ENCODE measurements around the gene OBP2B.
"Not testable (repeated sequence)": the region's sequence is repeated elsewhere in the genome, so short reads cannot be mapped to it uniquely, and the experiment has no call there.

OBP2B gene

DNA sequence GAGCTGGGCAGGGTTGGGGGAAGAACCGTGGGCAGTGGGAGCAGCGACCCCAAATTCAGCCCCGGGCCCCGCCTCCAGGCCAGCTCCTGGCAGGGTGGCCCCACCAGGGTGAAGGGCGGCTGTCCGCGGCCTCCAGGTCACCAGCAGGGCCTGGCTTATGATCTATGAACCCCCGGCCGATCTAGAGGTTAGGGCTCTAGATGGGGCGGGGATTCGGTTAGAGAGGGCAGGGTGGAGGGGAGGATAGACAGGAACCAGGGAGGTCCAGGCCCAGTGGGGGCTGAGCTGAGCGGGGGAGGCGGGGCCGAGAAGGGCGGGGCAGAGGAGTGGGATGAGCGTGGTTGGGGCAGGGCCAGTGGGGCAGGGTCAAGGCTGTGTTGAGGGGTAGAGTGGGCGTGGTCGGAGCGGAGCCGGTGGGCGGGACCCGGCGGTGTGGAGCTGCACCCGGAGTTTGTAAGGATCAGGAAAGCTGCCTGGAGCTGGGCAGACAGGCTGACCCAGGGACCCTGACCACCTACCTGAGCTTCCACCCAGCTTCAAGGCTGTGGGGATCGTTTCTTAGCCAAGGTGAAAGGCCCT lies 29.3 kb upstream of the OBP2B start:
- peak; percentile 4 for DNase-seq (ENCODE audit: low spot score)

DNA sequence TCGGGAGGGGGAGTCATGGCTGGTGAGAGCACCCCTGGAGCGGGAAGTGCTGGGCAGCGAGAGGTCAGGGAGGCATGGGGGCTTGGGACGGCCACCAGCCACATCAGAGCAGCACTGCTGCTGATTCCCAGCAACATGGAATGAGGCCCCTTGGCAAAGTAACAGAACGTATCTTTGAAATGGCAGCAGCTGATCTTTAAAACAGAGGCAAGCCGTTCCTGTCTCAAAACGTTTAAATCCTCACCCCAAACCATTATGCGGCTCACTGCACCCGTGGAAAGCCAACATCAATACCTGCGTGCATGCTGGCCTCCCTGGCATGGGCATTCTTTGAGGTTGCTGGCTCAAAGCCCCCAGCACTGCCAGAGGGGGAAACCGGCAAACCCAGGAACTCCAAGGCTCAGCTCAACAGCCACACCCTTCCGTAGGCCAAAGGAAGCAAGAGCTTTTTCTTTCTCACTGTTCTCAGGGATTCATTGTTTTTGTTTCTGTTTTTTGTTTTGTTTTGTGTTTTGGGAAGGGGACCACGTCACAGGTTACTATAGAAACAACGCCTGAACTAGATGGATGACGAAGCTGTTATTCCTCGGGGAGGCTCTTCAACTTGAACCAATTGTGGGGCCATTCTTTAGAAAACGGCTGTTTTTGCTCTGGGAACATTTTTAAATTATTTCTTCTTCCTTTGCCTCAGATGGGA lies 28.1 kb upstream of the OBP2B start:
- DNase-seq (ENCODE audit: low spot score) = no peak

DNA sequence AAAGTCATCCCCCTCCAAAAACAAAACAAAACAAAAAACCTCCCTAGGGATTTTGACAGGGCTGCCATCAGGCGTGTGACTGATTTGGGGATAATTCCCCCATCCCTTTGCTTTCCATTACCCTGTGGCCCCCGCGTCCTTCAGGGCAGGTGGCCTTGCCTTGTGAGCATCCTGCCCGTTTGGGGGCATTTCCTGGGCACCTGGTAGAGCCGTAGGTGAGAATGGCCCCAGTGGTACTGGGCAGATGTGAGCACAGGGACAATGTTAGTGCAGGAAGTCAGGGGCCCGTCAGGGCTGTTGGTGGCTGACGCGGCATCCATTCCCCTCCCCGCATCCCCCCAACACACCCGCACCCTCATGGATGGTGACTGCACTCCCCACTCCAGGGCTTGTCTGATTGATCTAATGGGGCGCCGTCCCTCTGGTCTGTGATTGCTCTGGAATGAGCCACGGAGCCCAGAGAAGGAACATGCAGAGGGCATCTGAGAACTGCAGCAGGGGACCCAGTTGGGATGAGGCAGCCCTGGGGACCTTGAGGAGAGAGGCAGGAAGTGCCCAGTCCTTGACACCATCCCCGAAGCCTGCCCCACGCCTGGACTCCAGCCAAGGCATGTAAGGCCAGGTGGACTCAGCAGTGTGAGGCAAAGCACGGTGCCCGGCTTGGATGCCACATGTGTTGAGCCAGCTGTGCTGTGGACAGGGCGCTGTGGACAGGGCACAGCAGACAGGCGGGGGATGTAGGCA lies 27.4 kb upstream of the OBP2B start:
- DNase-seq (ENCODE audit: low spot score) = not testable (repeated sequence)

DNA sequence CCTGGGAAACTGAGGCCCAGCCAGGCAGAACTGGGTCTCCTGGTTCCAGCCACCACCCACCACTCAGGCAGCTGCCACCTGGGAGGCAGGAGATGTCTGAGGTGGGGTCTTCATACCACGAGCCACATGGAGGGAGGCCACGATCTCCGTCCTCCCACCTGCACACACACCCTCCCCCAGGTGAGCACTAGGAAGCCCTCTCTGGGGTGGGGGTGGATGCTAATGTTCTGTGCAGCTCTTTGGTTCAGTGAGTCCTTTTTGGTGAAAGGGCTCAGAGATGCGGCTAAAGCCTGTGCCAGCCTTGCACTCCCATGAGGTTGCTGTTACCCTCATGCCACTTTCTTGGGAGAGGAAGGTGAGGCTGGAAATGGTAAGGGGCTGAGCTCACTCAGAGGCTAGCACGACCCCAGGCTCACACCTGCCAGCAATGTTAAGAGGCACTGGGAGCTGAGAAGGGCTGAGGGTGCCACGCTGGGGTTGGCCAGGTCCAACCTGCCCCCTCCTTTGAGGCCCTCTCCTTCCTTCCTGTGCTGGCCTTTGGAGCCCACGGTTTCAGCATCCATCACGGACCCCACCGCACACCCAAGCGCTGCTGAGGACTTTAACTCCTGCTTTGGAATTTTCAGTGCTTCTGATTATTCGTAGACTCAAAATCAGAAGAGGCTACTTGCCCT lies 26.6 kb upstream of the OBP2B start:
- no peak for DNase-seq (ENCODE audit: low spot score)

DNA sequence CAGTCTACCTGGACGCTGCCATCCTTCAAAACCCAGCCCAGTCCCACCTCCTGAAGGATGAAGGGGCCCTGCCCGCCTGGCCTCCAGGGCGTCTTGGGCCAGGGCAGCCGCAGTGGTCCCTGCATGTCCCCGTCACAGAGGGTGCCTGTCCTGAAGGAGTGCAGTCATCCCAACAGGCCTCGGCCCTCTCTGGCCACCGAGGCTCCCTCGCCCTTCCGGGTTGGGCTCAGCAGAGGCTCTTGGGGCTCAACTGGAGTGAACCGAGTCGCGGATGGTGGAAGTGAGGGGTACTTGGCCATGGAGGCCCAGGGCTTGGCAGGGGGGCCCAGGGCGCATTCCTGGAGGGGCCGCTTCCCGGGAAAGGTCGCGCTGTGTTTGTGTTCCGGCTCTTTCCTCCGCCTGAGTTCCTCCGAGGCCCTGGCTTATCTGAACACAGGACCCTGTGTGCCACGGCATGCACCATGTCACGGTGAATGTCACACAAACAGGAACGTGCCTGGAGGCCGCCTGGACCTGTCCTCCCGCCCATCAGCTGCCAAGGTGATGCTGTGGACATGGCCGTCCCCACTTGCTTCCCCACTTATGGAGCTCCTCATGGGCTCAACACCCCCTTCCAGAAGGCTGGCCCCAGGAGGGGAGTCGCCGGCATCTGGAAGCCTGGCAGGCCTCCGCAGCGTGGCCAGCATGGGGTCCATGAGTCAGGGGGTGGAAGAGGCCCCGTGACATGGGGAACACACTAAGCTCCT lies 25.7 kb upstream of the OBP2B start:
- no peak for DNase-seq (ENCODE audit: low spot score)

DNA sequence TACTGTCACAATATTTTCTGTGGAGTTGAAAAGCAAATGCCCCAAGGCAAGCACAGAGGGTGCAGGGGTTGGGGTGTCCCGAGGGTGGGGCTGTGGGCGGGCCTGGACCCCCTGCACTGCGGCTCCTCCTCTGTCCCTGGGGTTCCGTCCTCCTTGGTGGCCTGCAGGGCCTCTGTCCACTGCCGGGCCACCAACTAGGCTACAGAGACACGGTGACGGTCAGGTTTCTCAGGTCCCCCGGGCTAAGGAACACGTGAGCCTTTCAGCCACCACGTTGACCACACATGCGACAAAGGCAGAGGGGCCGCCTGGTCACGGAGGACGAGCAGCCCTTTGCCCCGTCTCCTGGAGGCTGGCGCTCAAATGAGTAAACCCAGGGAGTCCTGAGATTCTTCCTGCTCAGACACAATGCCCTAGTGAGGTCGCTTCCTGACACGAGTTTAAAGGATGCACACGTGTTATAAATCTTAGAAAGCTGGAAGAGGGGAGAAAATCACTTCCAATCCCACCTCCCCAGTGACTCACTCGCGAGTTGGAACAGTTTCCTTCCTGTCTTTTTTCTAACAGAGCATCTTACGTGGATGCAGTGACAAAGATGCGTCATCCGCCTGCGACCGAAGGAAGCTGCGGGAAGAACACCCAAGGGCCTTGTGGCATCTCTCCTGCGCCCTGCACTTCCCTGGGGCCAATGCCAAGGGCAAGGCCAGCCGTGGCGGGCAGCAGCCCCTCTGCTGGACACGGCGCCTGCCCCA lies 24.8 kb upstream of the OBP2B start:
- no peak for DNase-seq (ENCODE audit: low spot score)

DNA sequence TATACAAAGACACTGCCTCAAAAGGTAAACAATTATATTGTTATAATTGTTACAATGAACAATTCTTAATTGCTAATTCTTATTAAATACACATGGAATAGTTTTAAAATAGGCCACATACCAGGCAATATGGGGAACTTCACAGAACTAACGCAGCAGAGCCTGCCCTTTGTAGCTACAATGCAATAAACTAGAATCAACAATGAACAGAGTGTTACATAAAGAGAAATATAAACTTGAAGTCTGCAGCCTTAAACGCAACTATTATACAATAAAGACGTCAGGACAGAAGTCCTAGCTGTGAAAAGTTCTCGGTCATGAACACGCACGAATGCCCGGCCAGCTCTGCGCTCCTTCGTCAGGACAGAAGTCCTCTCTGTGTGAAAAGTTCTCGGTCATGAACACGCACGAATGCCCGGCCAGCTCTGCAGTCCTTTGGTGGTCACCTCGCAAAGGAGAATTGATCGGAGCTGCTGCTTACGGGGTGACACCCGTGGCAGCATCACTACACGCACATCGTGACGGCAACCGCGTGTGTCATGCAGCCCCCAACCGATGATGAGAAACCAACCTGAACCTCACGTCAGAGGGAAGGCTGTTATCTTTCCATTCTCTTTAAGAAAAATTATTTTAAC lies 23.0 kb upstream of the OBP2B start:
- DNase-seq (ENCODE audit: low spot score) = not testable (repeated sequence)

DNA sequence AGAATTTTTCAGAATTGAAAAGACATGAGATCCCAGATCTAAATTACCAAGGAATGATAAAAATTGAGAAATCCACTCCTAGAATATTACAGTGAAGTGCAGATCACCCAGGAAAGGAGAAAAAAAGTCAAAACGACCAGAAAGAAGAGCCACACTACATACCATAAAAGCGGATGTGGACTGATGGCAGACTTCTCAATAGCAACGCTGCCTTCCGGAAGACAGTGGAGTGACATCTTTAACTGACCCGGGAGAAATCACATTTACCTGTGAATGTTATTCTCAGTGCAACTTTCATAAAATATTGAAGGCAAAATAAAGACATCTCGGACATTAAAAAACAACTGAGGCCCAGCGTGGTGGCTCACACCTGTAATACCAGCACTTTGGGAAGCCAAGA lies 21.5 kb upstream of the OBP2B start:
- DNase-seq (ENCODE audit: low spot score) = not testable (repeated sequence)

DNA sequence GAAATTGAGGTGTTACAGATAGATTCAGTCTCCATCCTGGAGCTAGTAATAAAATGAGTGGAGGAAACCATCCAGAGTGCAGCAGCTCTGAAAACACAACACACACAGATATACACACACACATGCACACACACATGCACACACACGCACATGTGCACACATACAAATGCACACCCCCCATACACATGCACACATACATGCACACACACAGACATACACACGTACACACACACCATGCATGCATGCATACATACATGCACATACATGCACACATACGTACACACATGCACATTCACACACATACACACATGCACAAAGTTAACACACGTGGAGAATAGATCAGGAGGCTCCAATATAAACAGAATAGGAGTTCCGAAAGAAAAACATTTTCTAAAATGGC lies 21.0 kb upstream of the OBP2B start:
- no peak for DNase-seq (ENCODE audit: low spot score)

DNA sequence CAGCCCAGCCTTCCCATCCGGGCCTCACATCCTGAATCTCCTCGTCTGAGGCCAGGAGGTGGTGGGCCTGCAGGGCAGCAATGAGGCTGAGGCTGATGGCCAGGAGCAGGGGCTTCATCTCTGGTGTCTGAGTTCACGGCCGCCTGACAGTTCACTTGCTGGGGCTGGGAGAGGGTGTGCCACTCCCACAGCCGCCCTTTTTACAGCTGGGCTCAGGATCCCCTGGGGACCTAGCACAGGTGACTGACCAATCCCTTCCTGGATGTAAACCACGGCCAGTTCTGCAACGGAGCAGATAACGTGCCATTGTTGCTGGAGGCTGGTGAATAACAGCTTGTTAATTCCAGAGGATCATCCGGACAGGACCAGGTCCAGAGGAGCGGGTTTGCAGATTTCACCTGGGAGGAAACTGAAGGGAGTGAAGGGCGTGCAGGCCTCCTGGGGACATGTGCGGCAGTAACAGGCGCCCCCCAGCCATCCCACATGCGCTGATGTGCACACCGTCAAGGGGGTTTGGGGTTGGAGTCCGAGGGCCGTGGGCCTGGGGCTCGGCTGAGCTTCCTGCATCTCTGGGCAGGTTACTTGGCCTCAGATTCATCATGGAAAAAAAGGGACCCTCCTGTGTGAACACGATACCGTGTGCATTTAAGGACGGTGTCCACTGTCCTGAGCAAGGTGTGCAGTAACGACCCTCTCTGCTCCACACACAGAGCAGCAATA lies 19.6 kb upstream of the OBP2B start:
- DNase-seq (ENCODE audit: low spot score) = not testable (repeated sequence)

DNA sequence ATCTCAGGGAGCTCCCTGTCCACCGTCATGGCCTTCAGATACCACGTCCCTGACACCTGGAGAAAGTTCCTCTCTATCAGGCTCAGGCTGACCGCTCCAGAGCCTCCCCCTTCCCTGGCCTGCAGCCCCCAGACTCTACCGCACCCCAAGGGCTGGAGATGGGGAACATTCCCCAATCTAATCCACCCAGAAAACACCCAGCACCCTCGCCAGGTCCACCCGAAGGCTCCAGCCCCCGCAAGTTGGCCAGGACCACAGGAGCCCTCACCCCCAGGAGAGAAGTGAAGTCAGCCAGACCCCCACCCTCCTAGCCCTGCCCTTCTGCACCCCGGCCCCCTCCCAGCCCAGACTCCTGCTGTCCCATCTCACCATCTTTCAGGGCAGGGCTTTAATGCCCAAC lies 18.9 kb upstream of the OBP2B start:
- not testable (repeated sequence) for DNase-seq (ENCODE audit: low spot score)

DNA sequence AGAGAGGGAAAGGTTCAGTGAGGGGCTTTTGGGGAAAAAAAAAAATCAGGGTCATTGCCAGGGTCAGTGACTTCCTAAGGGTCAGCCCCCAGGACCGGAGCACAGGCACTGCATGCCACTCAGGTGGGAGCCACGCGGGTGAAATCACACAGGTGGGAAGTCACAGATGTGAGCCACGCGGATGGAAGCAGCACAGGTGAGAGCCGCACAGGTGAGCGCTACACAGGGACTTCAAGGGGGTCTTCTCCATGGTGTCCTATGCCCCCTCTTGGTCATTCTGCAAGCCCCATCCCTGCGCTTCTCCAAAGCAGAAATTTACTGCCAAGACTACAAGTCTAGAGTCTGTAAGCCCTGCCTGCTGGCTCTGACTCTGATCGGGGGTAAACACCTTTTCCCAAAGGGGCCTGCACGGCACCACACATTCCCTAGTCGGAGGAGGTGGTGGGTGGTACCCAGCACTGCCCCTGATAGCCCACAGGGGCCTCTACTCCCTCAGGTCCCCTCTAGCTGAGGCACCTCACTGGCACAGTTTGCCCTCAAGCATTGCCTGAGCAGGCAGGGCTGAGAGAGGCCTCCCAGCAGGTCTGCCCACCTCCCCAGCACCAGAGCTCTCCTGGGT lies 18.3 kb upstream of the OBP2B start:
- DNase-seq (ENCODE audit: low spot score) = no peak

DNA sequence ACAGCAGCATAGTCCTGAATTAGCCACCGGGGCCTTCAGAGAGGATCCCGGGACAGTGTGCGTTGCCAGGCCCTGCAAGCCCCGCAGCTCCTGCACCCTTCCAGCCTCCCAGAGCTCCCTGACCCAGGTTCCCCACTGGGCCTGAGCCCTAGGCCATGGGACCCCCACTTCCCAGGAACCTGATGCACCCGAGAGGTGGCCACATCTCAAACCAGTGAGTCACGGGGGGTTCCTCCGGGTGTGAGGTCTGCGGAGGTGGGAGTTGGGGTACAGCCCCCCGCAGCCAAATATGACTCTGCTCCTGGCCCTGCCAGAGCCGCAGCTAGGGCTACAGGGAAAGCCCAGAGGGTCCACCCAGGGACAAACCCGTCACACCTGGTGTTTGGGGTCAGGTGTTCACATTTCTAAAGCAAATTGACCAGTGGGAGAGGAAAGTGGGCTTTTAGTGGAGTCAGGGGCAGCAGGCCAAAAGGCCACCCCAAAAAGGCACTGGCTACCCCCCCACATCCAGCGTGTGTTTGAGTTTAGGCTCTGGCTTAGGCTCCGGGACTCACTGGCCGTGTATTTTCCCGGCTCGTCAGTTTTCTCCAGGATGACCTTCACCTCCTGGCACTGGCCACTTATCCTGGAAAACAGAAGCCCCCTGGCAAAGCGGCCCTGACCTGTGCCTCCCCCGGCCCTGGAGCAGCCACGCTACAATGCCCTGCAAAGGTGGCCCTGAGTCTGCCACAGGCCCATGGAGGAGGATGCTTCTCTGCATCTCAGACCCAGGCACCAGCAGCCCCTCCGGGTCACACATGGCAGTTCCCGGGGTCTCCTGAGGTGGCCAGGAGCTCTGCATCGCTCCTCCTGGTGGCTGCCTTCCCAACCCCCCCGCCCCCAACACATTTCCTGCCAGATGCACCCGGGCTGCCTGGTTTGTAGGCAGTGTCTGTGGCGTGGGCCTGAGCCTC lies 17.4 kb upstream of the OBP2B start:
- DNase-seq (ENCODE audit: low spot score) = no peak

DNA sequence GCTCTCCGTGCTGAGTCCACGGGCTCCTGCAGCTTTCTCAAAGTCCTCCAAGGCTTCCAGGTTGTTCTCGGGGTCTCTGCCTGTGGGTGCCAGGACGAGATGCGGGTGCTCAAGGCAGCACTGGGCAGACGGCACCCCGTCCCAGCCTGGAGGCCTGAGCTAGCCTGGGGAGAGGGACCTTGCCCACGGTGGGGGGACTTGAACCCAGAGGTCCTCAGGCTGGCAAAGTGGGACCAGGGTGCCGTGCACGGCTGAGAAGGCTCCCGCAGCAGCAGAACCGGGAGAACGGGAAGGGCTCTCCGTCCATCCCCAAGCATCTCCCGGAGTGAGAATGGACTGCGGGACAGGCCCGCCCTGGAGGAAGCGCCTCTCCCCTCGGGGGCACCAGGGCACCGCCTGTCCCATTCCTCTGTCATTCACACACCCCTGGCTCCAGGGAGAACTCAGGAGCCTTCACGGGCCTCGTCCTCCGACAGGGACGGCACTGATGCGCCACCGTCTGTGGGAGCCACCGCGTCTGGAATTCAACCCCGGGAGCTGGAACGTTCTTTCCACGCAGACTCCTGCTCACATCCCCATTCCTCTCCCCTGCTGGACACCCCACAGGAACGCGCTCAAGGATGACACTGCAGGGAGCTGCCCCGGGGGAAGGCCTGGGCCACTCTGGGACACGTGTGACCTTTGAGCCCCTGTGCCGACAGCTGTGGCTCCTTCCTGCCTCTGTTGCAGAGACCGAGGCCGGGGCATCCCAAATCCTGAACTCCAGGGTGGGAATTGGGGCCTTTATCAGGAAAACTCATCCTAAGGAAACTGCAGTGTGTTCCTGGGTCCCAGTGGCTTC lies 16.3 kb upstream of the OBP2B start:
- no peak for DNase-seq (ENCODE audit: low spot score)

DNA sequence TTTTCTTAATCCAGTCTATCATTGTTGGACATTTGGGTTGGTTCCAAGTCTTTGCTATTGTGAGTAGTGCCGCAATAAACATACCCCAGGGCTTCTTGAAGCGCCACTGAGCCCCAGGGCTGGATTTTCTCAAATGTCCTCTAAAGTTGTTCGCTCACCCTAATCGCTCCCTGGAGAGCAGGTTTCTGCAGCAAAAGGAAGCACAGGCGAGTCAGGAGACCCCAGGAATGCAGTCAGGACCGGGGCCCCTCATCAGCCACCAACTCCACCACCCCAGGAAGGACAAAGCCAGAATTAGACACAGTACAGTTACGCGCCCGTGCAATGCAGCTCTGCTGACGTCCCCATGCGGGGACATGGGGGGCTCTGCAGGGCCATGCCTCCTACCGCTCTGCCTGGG lies 15.7 kb upstream of the OBP2B start:
- no peak for DNase-seq (ENCODE audit: low spot score)

DNA sequence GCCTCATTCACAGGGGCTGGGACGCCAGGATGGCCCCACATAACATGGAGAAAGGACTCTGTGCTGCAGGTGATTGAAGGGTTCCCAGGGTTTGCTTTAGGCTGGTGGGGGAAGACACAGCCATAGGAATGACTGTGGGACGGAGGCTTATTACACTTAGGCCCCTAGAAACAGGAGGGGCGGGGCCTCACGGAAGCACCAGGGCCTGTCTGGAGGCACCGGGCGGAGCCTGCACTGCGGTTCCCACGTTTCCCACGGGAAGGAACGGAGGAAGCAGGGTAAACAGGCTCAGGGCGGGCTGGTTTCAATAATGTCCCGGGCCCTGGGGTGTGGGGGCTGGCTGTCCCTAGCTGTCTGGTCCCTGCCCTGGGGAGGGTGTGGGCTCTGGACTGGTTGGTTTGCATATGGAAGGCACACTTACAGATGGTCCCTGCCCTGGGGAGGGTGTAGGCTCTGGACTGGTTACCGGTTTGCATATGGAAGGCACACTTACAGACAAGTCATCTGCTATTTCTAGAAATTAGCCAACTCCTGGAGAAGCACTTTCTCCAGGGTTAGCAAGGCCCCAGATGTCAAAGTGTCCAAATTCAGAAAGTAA lies 14.2 kb upstream of the OBP2B start:
- not testable (repeated sequence) for DNase-seq (ENCODE audit: low spot score)

DNA sequence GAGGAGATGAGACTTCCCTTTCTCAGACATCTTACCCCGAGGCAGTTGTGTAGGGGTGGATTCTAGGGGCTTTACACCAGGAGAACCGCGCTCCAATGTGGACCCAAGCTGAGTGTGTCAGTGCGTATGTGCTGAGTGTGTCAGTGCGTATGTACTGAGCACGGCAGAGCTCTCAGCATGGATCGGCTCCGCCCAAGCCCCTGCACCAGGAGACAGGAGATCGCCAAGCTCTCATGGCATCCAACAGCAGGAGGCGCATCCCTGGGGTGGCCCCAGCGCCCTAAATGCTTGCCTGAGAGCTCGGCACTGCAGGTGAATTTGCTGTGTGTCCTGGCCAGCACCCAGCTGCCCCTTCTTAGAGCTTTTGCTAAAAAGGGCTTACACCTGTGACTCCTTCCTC lies 12.9 kb upstream of the OBP2B start:
- DNase-seq (ENCODE audit: low spot score) = not testable (repeated sequence)

Data from CD4-positive, alpha-beta T cell treated with Interleukin-2 at 100 ng/mL for 4 hours (primary cell).